ENCODE data around the gene CD96. TPM values are rescaled to one million over a fixed set of nuclear protein-coding genes. Genes with fewer than 3 reads are reported as not detected.
"Not testable (repeated sequence)": the region's sequence is repeated elsewhere in the genome, so short reads cannot be mapped to it uniquely, and the experiment has no call there.

Gene CD96
- total and polyA plus RNA-seq, 7 donors = 0.01 to 0.59 (median 0.20) TPM; not detected in 1

- no peak for TF ChIP-seq CTCF (IDR thresholded peaks at IDR 0.05)
- Histone ChIP-seq H3K4me3 (no peak overlapping the region), H3K27me3 (ENCODE audit: insufficient read depth in 3 of 3, low read length in 2 of 3) (no peaks in the 10 kb centered on the region), H3K9me3 (no peaks in the 10 kb centered on the region), H3K36me3 (ENCODE audit: insufficient read depth in 1 of 2, low read depth in 1 of 2) (no peaks in the 10 kb centered on the region), H3K4me1 (no peaks in the 10 kb centered on the region), H3K27ac (no peak overlapping the region)
- ATAC-seq = no peak
- 73 to 97% (median 94%) methylated on average over 1 of the region's 1 CpG for WGBS, 3 donors
- no peak for DNase-seq
- intact Hi-C loops (cut with DNase I) = no loop called here
These were observed 35.6 kb upstream of the CD96 start for GRCh38 chr3:111506435-111506834.

GRCh38 chr3:111509308-111509707, 32.7 kb upstream of the CD96 start:
- ATAC-seq = no peak
- no peak for TF ChIP-seq CTCF (IDR thresholded peaks at IDR 0.05)
- DNase-seq = no peak
- no peak overlapping the region for H3K4me3 ChIP-seq
- no peaks in the 10 kb centered on the region for H3K4me1 ChIP-seq
- H3K9me3 ChIP-seq = no peaks in the 10 kb centered on the region
- intact Hi-C loops (cut with DNase I) = no loop called here
- H3K27me3 ChIP-seq (ENCODE audit: insufficient read depth in 3 of 3, low read length in 2 of 3) = no peaks in the 10 kb centered on the region
- WGBS, 3 donors = 88 to 96% (median 89%) methylated on average over 4 of the region's 4 CpGs
- no peak overlapping the region for H3K27ac ChIP-seq
- no peaks in the 10 kb centered on the region for H3K36me3 ChIP-seq (ENCODE audit: insufficient read depth in 1 of 2, low read depth in 1 of 2)

GRCh38 chr3:111517801-111518200, 24.2 kb upstream of the CD96 start:
- H3K9me3 ChIP-seq = no peaks in the 10 kb centered on the region
- intact Hi-C loops (cut with DNase I) = no loop called here
- H3K27ac ChIP-seq = no peak overlapping the region
- H3K27me3 ChIP-seq (ENCODE audit: insufficient read depth in 3 of 3, low read length in 2 of 3) = no peaks in the 10 kb centered on the region
- DNase-seq = no peak
- no peak for ATAC-seq
- TF ChIP-seq CTCF (IDR thresholded peaks at IDR 0.05) = no peak
- H3K4me1 ChIP-seq = no peaks in the 10 kb centered on the region
- H3K36me3 ChIP-seq (ENCODE audit: insufficient read depth in 1 of 2, low read depth in 1 of 2) = no peaks in the 10 kb centered on the region
- no peak overlapping the region for H3K4me3 ChIP-seq
- 70 to 74% (median 72%) methylated on average over 4 of the region's 4 CpGs for WGBS, 3 donors

GRCh38 chr3:111519178-111519855, 22.7 kb upstream of the CD96 start:
- no peak for TF ChIP-seq CTCF (IDR thresholded peaks at IDR 0.05)
- Histone ChIP-seq H3K4me1 (no peaks in the 10 kb centered on the region), H3K4me3 (no peak overlapping the region), H3K36me3 (ENCODE audit: insufficient read depth in 1 of 2, low read depth in 1 of 2) (no peaks in the 10 kb centered on the region), H3K9me3 (no peaks in the 10 kb centered on the region), H3K27me3 (ENCODE audit: insufficient read depth in 3 of 3, low read length in 2 of 3) (no peaks in the 10 kb centered on the region), H3K27ac (no peak overlapping the region)
- 63 to 65% (median 65%) methylated on average over 6 of the region's 6 CpGs for WGBS, 3 donors
- intact Hi-C loops (cut with DNase I) = no loop called here
- ATAC-seq (no peak), DNase-seq (no peak)

GRCh38 chr3:111521891-111522290, 20.1 kb upstream of the CD96 start:
- intact Hi-C loops (cut with DNase I) = no loop called here
- ATAC-seq (no peak), DNase-seq (no peak)
- Histone ChIP-seq H3K36me3 (ENCODE audit: insufficient read depth in 1 of 2, low read depth in 1 of 2) (no peaks in the 10 kb centered on the region), H3K27ac (no peak overlapping the region), H3K27me3 (ENCODE audit: insufficient read depth in 3 of 3, low read length in 2 of 3) (no peaks in the 10 kb centered on the region), H3K4me1 (no peaks in the 10 kb centered on the region), H3K9me3 (no peaks in the 10 kb centered on the region), H3K4me3 (no peak overlapping the region)
- no peak for TF ChIP-seq CTCF (IDR thresholded peaks at IDR 0.05)
- 61 to 76% (median 72%) methylated on average over 3 of the region's 3 CpGs for WGBS, 3 donors

GRCh38 chr3:111524486-111524885, 17.5 kb upstream of the CD96 start:
- ATAC-seq; H3K4me1 ChIP-seq; H3K36me3 ChIP-seq (ENCODE audit: insufficient read depth in 1 of 2, low read depth in 1 of 2); H3K4me3 ChIP-seq; H3K27ac ChIP-seq; DNase-seq; intact Hi-C loops (cut with DNase I); H3K9me3 ChIP-seq; H3K27me3 ChIP-seq (ENCODE audit: insufficient read depth in 3 of 3, low read length in 2 of 3): not testable (repeated sequence)
- WGBS, 3 donors = 96 to 97% (median 96%) methylated on average over 1 of the region's 1 CpG

Measured in psoas muscle (tissue), 8 donors.